Mucosa of descending colon (tissue), 3 donors: Measurements from ENCODE around the gene GALNT12. TPM values are rescaled to one million over a fixed set of nuclear protein-coding genes. Genes with fewer than 3 reads are reported as not detected.

ENCODE experiments used
- ATAC-seq: fragments of 200-7000 bp; cut with Tn5 transposase; one replicate; pipeline ENCODE4 v1.9.1; 2020; ENCODE audit warnings: mild to moderate bottlenecking, moderate library complexity
- DNase-seq, 3 donors: peaks; one replicate each; pipeline ENCODE4 v3.0.0-alpha.2; 2020
- H3K36me3 ChIP-seq: fragments of 200-600 bp; one replicate; pipeline ENCODE4 v1.8.0; 2021; ENCODE audit warnings: low read depth, mild to moderate bottlenecking
- H3K4me1 ChIP-seq: fragments of 200-600 bp; one replicate; pipeline ENCODE4 v1.8.0; 2021; ENCODE audit warnings: low read depth, mild to moderate bottlenecking
- H3K4me3 ChIP-seq: fragments of 200-600 bp; one replicate; pipeline ENCODE4 v1.8.0; 2021; ENCODE audit warnings: mild to moderate bottlenecking
- H3K9me3 ChIP-seq: fragments of 200-600 bp; one replicate; pipeline ENCODE4 v1.8.0; 2021; ENCODE audit warnings: mild to moderate bottlenecking
- intact Hi-C, 2 donors: fragments of 100-400 bp; cut with DNase I in 1 of 2; cut with micrococcal nuclease in 1 of 2; formaldehyde crosslinking; loops; one replicate each; pipeline versions ENCODE4 v1.11.0 to v1.11.1; 2022; cut with DNase I, micrococcal nuclease
- total RNA-seq, 3 donors: library from RNA; stranded (reverse); fragmentation: NEBNext Ultra II Directional in 2 of 3; extraction: Animal tissue kit (Norgen Biotek cat#: 25700) in 2 of 3; gene quantifications; one replicate each; pipeline versions ENCODE4 v1.2.1 to v1.2.4, GENCODE V29; 2021 to 2023
- TF ChIP-seq, protein P1 (sequence below): fragments of 200-600 bp; IDR thresholded peaks from one replicate; pipeline ENCODE4 v1.8.0; 2022; ENCODE audit warnings: antibody characterized with exemption, mild to moderate bottlenecking
- donor health status: DM: no; HTN: no; CAD: no; lungs with moderate emphysema.
- donor health status: DM: no; HTN: no; CAD: no.
- donor health status: DM: no; HTN: yes; CAD: no.

Gene GALNT12
- total RNA-seq, 3 donors from 2014 or later, result 54.6 to 139 (median 121) TPM

DNA sequence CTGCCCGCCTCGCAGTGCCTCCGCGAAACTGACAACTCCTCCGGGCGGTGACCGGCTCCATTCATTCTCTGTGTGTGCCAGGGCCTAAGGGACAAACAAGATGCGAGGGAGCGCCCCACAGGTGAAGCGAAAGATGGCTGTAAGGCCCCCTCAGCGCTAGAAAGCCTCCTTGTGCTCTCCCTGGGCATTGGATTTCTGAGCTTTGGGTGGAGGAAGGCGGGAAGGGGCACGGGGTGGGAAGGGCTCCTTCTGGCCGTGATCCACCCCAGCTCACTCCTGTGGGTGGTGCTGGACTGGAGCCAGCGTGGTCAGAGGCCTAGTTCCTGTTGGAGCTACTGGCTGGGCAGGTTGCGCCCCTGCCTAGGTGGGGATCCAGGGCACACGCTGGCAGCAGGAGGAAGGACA, 943 bp downstream of the GALNT12 start:
- Histone ChIP-seq H3K36me3 (no peaks in the 10 kb centered on the region), H3K4me1 (peaks cover 35% of the 10 kb centered on the region), H3K4me3 (peak overlapping the region; percentile 49), H3K9me3 (no peaks in the 10 kb centered on the region)
- DNase-seq (peak; percentile 94 to 95 (median 95)), ATAC-seq (peak; percentile 77)
- intact Hi-C loops, result no loop called here
- TF ChIP-seq, protein P1, sequence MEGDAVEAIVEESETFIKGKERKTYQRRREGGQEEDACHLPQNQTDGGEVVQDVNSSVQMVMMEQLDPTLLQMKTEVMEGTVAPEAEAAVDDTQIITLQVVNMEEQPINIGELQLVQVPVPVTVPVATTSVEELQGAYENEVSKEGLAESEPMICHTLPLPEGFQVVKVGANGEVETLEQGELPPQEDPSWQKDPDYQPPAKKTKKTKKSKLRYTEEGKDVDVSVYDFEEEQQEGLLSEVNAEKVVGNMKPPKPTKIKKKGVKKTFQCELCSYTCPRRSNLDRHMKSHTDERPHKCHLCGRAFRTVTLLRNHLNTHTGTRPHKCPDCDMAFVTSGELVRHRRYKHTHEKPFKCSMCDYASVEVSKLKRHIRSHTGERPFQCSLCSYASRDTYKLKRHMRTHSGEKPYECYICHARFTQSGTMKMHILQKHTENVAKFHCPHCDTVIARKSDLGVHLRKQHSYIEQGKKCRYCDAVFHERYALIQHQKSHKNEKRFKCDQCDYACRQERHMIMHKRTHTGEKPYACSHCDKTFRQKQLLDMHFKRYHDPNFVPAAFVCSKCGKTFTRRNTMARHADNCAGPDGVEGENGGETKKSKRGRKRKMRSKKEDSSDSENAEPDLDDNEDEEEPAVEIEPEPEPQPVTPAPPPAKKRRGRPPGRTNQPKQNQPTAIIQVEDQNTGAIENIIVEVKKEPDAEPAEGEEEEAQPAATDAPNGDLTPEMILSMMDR, result no peak

DNA sequence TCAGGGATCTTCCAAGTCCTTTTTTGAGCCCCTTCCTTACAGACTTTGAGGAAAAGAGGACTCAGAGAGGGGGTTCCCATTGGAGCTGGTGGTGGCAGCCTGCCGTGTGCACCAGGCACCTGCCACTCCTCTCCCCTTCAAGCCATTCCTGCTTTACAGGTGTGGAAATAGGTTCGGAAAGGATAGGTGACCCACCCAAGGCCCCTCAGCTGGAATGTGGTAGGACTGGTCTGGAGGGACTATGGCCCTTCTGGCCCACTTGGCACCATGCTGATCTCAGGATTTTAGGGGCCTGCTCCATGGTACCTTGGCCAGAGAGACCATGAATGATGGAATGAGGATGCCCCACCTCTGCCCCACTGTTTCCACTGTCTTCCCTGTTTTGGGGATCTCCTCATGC, 1.4 kb downstream of the GALNT12 start:
- intact Hi-C loops, result no loop called here
- ATAC-seq, result no peak
- peak in 1 of 3 donors; percentile 35 for DNase-seq

DNA sequence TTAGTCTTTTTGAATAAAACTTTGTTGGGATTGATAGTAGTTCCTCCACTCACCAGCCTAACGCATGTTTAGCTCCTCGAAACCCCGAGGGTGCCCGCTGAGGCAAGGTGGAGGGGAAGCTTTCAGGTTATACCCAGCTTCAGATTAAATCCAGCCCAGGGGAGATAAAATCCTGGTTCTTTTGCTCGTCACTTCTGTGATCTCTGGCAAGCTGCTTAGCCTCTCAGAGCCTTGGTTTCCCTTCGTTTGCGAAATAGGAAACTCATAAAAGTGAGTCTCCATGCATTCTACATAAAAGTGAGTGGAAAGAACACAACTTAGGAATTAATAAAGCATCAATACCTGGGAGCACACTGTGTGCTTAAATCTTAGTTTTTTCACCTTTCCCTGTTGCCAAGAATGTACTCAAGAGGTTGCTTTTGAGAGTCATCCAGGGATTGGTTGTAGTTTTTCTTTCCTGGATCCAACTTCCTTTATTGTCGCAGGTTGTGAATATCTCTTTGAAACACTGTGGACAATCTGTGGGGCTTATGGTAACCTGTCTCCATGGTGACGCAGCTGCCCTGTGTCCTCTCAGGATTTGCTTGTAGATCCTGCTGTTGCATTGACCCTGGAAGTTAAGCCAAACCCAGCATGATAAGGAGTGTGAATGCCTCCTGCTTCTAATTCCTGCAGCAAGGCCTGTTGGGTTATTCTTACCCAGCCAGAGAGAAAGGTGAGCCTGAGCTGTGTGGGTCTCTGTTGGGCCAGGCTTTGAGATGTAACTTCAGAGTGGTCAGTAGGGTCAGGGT, 2.0 kb downstream of the GALNT12 start:
- H3K4me3 ChIP-seq, result no peak overlapping the region
- no peaks in the 10 kb centered on the region for H3K9me3 ChIP-seq
- DNase-seq (peak in 2 of 3 donors; percentile 52 to 58), ATAC-seq (peak; percentile 61)
- intact Hi-C loops, result no loop called here
- no peaks in the 10 kb centered on the region for H3K36me3 ChIP-seq
- peaks cover 35% of the 10 kb centered on the region for H3K4me1 ChIP-seq
- TF ChIP-seq, protein P1, result no peak

More for the DNA sequence above, 1.4 kb downstream of the GALNT12 start:
- no peaks in the 10 kb centered on the region for H3K9me3 ChIP-seq
- TF ChIP-seq, protein P1, result no peak
- H3K4me3 ChIP-seq, result no peak overlapping the region
- H3K4me1 ChIP-seq, result peaks cover 35% of the 10 kb centered on the region
- H3K36me3 ChIP-seq, result no peaks in the 10 kb centered on the region

DNA sequence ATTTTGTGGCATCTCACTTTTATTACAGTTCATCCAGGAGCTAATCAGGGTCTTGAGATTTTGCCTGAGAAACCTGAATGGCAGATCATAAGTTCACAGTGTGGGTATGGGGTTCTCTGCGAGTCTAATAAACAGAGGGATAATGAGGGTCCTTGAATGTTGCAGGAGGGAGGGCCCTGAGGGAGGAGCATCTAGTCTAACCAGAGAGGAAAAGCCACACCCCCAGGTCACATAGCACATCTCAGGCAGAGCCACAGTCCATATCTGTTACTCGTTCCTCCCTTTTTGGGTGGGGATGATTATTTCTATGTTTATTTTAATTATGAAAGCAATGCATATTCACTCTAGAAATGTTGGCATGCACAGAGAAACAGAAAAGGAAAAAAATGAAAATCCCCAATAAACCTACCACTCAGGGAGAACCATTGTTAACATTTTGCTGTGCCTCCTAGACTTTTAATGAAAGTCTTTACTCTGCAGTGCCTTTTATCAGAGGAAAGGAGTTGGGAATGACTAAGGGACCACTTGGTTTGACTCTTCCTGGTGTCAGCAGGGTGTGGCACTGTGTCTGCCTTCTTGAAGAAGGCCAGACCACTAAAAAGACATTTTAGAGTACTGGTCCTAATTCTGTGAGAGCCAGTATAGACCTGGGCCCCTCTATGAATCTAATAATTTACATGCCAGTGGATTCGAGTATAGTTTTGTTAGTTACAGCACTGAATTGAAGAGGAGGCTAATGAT, 2.8 kb downstream of the GALNT12 start:
- H3K4me1 ChIP-seq, result peaks cover 33% of the 10 kb centered on the region
- intact Hi-C loops, result no loop called here
- H3K9me3 ChIP-seq, result no peaks in the 10 kb centered on the region
- DNase-seq (peak in 1 of 3 donors; percentile 51), ATAC-seq (no peak)
- H3K4me3 ChIP-seq, result no peak overlapping the region
- TF ChIP-seq, protein P1, result no peak
- no peaks in the 10 kb centered on the region for H3K36me3 ChIP-seq

DNA sequence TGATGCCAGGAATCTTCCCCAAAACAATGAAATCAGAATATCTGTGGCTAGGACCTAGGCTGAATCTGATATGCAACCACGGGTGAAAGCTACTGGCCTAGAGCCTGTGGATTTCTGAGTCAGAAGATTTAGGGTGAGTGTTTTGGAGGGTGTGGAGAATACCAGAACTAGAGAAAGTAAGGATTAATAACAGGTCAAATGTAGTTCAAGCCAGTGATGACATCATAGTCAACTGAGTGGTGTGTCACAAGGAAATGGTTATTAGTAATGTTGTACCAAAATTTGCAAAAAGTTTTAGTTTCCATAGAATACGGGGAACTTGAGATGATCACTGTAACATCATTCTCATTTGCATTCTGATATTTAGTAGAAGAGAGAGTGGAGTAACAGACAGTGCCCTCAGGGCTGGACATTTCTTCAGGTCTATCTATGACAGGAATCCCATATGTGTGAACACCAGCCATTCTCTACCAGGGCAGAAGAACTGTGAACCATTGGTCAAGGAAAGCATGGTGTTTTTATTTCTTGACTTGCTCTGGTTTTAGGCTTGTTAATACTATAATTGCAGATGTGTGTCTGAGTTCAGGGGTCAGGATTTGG, 3.7 kb downstream of the GALNT12 start:
- TF ChIP-seq, protein P1, result no peak
- Histone ChIP-seq H3K9me3 (no peaks in the 10 kb centered on the region), H3K36me3 (no peaks in the 10 kb centered on the region), H3K4me3 (no peak overlapping the region), H3K4me1 (peaks cover 24% of the 10 kb centered on the region)
- DNase-seq (no peak), ATAC-seq (no peak)
- intact Hi-C loops, result no loop called here
